Transverse colon (tissue), 4 donors: ENCODE data around the gene KCNN2.

Experiments
- CTCF ChIP-seq, 5 experiments: fragments of 200-600 bp in 3 of 5; fragments of 450-650 bp in 2 of 5; sonication (generic) in 3 of 5; IDR thresholded peaks; 1 replicate in 2 of 5; 2 replicates in 3 of 5; pipeline ENCODE4 v1.5.1; 2016 to 2017; ENCODE audit warnings: antibody characterized with exemption in 5 of 5, inconsistent platforms in 3 of 5, mild to moderate bottlenecking in 2 of 5, moderate library complexity in 1 of 5
- EP300 ChIP-seq: sonication (generic); formaldehyde crosslinking; IDR thresholded peaks from one replicate; pipeline ENCODE4 v1.6.1; 2017; ENCODE audit warnings: antibody characterized with exemption, low read depth
- POLR2A ChIP-seq: fragments of 450-650 bp; IDR thresholded peaks from one replicate; pipeline ENCODE4 v1.6.1; 2016; ENCODE audit warnings: antibody characterized with exemption, mild to moderate bottlenecking, moderate library complexity
- POLR2AphosphoS5 ChIP-seq, 3 donors: sonication (generic); formaldehyde crosslinking; IDR thresholded peaks; one replicate each; pipeline ENCODE4 v1.6.1; 2016; ENCODE audit warnings: antibody characterized with exemption in 3 of 3

- TF ChIP-seq CTCF (IDR thresholded peaks at IDR 0.05) (no peak), POLR2A (no peak), POLR2AphosphoS5 (IDR thresholded peaks at IDR 0.05) (no peak), EP300 (no peak)
These were observed 162.4 kb downstream of the KCNN2 start for GRCh38 chr5:114524221-114524620.
